Mesenteric fat pad (tissue), 1 donor: ENCODE results near the gene SEZ6L. TPM values are rescaled to one million over a fixed set of nuclear protein-coding genes. Genes with fewer than 3 reads are reported as not detected.
"Not testable (repeated sequence)": the region's sequence is repeated elsewhere in the genome, so short reads cannot be mapped to it uniquely, and the experiment has no call there.

Source experiments
- DNase-seq: peaks from one replicate; pipeline ENCODE4 v3.0.0-alpha.2; 2020; ENCODE audit warnings: low spot score
- total RNA-seq: library from RNA; stranded (reverse); fragmentation: NEBNext Ultra II Directional; extraction: Animal tissue kit (Norgen Biotek cat#: 25700); gene quantifications from one replicate; pipeline ENCODE4 v1.2.1, GENCODE V29; 2021
- donor health status: DM: yes; HTN: yes; CAD: no.

Gene SEZ6L
- total RNA-seq, 1 donor from 2014 or later: not detected

DNA sequence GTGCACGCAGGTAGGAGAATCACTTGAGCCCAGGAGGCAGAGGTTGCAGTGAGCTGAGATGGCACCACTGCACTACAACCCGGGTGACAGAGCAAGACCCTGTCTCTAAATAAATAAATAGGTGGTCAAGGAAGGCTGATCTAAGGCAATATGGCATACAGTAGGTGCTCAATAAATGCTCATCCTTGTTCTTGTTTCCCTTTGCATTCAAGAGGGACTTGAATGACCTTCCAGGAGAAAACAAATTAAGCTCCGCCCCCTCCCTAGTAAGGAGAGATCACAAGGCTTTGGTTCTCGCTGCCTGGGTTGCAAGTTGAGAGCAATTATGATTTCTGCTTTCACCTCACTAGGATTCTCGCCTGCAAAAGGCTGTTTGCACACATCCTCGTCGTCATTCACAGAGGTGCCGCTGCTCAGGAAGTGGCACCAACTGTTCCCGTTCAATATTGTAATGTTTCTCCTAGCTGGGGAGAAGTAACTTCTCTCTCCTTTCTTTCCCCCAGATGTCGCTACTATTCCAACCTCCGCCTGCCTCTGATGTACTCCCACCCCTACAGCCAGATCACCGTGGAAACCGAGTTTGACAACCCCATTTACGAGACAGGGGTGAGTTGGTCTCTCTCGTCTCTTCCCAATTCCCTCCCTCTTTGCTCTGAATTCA is 208.0 kb downstream of the SEZ6L start:
- no peak for DNase-seq

DNA sequence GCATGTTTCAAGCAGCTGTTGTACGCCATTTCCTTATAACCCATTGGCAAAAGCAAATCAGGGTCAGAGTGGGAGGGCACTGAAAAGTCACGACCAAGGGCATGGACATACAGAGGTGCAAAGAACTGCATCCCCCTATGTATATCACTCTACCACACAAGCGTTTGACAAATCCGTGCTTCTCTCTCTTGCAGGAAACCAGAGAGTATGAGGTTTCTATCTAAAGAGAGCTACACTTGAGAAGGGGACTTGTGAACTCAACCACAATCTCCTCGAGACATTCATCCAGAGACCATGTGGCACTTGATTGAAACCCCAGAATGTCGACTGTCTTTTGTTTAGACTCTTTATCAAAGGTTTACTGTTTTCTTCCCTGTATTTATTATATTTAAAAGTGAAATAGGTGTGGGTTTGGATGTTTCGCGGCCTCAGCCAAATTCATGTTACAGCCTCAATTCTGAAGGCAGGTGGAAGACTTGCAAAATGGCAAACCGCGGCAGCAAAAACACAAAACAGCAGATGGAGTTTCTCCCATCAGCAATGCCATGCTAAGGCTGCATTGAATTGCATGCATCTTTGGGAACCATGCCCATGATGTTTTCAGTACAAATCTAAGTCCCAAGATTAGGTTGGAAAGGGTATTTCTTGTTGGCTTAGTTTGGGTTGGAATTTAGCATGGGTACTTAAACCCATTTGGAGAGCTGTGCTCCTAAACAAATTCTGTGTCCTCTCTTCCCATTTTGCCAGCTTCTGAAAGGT is 211.0 kb downstream of the SEZ6L start:
- DNase-seq: no peak

DNA sequence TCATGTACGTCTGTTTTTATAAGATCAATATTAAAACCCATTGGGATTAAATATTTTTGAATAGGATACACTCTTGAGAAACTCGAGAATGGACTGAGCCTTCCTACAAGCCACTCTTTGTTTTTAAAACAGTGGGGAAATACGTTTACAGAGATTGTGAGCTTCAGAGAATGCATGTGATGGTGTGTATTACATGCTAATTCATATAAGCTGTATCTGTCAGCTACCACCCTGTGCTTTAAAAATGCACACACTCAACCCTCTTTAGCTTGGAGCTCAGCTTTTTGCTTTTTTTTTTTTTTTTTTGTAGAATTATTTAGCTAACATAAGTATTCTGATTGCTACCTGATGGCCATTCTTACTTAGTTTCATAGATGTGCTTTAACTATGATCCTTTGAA is 213.5 kb downstream of the SEZ6L start:
- no peak for DNase-seq

DNA sequence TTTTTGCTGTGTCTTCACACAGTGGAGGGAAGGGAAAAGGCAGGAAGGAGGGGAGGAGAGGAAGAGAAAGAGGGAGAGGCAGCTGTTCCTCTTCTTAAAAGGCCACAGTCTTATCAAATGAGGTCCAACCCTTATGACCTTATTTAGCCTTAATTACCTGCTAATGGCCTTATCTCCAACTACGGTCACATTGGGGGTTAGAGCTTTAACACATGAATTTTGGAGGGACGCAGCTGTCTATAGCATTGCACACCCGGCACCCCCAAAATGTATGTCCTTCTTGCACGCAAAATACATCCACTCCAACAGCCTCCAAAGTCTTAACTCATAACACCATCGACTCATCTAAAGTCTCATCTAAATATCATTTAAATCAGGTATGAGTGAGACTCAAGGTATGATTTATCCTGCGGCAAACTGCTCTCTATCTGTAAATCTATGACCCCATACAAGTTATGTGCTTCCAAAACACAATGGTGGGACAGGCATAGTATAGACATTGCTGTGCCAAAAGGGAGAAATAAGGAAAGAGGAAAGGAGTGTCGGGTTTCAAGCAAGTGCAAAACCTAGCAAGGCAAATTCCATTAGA is 214.8 kb downstream of the SEZ6L start:
- no peak for DNase-seq

DNA sequence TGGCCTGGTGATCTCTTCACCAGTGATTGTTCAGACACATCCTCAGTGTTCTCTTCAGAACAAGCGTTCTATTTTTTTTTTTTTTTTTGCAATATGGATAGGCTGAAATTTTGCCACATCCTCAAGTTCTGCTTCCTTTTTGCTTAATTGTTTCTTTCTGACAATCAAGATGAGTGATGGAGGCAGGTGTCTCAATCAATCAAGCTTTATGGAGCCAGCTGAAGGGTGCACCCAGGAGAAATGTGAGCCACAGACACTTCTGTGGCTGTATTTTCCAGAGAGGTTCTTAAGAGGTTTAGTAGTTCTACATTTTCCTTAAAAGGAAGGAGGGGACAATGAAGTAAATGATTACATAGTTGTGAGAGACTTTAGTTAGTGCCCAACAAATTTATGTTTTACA is 215.9 kb downstream of the SEZ6L start:
- DNase-seq: no peak

DNA sequence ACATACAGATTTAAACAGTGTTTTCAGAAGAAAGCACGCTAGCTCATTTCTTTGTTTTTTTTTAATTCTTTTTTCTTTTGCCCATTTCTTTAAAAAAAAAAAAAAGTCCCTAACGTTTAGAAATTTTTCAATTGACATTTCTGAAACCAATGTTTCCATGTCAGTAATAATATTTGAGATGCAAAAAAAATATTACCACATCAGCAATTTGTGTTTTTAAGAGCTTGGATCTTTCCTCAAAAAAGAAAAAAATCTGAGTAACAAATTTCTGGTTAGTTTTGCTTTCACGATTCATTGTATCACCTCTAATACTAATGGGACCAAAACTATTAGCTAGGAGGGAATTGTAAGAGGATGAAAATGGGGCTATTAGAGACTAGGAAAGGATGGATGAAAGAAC is 219.9 kb downstream of the SEZ6L start:
- DNase-seq: no peak

DNA sequence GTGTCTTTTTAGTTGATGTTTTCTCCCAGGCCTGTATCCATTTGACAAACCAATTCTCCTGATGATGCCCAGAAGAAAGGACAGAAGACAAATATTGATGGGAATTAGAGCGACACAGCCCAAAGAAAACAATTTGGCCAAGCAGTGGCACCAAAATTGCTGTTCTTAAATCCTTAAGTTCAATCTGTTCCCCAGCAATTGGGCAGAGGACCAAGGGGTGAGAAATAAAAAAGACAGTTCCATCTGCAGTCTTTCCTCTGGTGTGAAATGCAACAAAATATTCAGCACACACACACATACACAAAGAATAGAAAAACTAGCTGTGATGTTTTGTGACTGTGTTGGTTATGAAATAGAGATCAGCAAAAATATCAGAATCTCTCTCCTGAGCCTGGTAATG is 221.8 kb downstream of the SEZ6L start:
- DNase-seq: no peak

DNA sequence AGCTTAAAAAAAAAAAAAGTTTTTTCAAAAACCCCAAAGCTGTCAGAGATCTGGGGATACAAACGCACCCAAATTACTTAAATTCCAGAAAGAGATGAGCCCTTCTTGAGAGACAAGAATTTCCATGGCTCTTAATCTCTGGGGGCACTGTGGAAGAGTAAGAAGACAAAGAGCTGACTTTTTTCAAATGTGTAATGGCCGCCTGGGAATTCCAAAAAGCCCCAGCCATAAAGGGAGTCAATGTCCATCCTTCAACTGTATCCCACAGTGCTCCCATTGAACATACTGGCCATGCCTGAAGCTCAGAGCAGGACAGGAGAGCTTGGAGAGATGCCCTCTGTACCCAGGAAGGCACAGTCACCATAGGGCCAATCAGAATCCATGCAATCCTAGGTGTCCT is 222.4 kb downstream of the SEZ6L start:
- no peak for DNase-seq

DNA sequence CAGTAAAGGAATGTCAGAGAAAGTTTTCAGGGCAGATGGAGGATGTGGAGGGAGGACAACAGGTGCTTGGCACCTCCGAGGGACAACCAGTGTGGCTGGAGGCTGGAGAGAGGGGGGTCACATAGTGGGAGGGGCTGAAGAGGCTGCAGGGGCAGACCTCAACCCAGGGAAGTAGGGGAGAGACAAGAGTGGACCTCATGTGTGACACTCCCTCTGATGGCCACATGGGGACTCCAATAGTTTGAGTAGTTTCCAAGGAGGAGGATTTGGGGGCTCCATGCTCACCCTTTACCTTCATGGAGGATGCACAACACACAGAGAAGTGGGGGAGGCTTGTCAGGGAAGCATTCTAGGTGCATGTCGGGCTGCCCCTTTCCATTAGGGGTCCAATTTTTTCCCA is 224.7 kb downstream of the SEZ6L start:
- no peak for DNase-seq

DNA sequence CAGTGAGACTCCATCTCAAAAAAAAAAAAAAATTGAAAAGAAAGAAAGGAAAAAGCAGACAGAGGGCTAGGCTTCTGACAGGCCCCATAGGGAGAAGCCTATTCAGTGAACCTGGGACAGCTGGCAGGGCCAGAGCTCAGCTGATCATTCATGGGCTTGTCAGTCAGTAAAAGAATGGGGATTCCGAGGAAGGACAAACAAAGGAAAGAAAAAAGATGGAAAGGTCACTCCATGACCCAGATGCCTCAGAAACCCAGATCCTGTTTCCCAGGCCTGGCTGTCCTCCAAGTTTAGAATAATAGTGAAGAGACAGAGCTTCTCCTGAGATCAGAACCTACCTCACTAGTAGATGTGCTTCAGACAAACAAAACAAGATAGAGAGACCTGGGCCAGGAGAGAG is 225.5 kb downstream of the SEZ6L start:
- DNase-seq: no peak

DNA sequence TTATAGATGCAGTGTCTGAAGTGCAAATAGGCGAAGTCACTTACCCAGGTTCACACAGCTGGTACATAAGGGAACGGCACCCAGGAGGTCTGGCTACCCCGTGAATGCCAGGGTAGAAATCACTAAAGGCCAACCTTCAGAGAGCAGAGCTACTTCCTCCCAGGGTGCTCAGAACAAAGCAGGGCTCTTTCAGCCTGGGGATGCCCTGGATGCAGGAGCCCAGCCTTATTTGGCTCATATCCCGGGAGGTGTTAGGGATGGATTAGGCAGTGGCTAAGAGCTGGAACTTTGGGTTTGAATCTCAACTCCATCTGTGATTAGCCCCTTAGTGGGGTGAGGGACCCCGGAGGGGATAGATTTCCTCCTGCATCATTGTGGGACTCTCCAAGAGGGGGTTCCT is 226.7 kb downstream of the SEZ6L start:
- DNase-seq: no peak

DNA sequence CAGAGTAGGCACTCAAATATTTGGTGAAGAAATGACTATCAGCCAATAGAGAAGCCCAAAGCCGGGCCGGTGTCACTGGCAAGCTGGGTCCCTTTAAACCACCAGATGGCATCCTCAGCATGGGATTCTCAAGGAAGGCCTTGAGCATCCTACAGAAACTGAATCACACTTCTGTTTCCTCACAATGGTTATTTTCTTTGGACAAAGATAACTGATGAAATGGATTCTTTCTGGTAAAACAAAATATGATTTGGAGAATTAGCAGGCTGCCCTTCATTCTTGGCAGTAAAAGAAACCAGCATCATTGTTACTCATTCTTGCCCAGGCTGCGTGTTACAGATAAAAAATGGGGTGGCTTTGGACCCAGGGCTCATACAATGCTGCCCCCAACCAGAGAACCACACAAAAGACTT is 229.5 kb downstream of the SEZ6L start:
- no peak for DNase-seq

DNA sequence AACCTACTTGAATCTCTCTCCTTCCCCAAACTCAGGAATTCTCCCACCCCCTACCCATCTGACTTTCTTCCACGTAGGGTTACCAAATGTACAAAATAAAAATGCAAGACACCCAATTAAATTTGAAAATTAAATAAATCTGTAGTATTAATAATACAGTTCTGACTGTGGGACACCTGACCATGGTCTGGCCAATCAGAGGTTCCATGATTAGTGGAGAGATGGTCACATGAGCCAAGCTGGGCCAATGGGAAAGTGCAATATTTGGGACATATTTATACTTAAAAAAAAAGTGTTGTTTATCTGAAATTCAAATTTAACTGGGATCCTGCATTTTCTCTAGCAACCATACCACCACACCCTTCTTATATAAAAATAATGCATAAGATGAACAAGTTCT is 230.0 kb downstream of the SEZ6L start:
- DNase-seq: no peak

DNA sequence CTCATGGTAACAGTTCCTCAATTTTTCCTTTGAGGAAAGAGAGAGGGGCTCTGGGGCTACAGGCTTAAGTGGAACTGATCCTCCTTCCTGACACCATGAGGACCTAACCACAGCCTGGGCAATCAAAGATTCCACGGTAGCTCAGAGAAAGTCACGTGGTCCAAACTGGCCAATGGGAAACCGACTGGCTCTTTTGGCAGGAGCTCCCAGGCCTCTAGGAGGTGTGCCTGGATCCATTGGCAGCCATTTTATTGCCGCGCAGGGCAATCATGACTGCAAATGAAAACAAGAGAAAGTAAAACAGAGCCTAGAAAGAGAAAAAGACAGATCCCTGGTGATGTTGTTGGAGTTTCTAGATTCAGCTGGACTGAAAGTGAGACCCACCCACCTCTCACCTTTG is 232.5 kb downstream of the SEZ6L start:
- DNase-seq: no peak

DNA sequence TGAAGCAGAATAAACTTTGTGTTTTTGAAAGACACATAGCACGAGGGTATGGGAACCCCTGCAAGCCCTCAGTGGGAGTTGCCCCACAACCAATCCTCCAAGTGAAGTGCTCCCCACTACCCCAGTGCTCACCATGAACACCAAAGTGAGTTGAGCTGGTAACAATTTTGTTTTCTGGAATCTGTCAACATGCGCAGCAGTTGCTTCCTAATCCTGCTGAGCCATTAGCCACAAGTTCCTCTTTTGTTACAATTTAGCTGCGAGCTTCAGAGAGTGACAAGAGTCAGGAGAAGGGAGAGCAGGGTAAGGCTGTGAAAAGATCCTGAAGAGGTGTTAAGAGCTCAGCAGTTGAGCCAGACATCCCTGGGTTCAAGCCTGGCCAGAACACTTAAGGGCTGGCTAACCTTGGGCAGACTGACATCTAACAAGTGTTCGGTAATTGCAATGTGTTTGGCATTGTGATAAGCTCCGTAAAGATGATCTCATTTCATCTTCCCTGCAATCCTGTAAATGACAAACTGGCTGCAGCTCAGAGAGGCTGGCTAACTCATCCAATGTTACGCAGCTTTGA is 235.7 kb downstream of the SEZ6L start:
- no peak for DNase-seq

DNA sequence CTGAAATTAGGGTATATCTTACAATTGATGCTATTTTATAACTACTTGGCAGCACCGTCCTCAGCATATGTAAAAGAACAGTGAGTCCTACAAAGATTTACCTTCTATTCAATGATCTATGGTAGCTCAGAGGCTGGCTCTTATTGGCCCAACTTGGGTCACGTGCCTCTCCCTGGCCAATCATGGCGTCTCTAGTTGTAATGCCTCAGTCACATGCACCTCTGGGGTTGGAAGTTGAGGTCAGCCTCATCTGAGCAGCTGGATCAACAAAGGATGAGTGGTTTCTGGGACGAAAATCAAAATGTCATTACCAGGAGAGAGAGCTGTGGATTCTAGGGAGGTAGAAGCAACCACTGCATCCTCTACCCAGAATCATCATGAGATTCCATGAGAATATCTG is 236.9 kb downstream of the SEZ6L start:
- no peak for DNase-seq

DNA sequence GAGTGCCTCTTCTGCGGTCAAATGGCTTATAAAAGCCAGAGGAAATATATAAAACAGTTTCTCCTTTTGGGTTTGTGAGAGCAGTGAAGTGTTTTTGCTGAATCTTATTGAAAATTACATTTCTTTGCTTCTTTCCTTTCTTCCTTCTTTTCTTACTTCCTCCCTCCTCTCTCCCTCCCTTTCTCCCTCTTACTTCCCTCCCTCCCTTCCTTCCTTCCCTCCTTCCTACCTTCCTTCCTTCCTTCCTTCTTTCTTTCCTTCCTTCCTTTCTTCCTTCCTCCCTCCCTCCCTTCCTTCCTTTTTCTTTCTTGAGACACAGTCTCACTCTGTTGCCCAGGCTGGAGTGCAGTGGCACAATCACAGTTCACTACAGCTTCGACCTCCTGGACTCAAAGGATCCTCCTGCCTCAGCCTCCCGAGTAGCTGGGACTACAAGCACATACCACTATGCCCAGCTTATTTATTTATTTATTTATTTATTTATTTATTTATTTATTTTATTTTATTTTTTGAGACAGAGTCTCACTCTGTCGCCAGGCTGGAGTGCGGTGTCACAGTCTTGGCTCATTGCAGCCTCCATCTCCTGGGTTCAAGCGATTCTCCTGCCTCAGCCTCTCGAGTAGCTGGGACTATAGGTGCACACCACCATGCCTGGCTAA is 239.4 kb downstream of the SEZ6L start:
- not testable (repeated sequence) for DNase-seq

DNA sequence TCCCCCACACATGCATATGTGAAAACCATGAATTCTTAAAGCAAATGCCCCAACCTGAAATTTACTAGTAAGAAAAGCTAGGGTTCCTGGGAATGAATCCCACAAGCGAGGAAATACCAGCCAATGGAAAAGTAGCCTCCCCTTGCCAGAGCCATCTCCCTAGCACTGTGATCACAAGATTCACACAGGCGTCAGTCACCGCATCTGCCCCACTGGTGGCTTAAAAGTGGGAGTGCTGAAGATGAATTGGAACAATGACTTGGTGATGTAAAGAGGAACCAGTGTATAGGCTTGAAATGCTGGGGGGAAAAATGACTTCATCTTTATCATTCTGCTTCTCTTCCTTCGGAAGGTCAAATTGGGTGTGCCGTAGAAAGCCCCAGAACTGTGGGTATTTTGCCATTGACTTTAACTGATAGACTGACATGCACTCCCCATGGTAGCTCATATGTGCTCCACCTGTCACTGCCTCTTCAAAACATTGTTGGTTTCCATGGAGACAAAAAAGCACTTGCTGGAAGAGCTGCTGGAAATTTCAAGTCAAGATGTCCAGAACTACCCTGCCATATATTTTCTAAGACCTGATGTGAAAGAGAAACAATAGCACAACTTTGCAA is 240.6 kb downstream of the SEZ6L start:
- DNase-seq: no peak

DNA sequence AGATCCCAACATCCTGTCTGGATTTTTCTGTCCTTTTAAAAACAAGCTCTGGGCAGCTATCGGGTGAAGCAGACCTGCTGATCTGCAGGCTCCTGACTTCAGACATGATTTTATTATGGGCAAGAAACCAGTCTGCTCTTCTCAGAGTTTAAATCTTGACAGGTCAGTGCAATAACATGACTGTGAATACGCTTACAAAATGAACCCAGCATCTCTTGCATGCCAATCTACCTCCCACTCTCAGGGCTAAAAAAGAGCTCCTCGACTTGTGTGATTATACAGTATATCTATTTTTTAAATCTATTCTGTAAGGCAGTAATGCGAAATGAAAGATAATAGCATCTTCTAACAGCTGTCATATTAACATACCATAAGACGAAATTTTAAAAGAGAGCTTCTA is 241.1 kb downstream of the SEZ6L start:
- DNase-seq: no peak

DNA sequence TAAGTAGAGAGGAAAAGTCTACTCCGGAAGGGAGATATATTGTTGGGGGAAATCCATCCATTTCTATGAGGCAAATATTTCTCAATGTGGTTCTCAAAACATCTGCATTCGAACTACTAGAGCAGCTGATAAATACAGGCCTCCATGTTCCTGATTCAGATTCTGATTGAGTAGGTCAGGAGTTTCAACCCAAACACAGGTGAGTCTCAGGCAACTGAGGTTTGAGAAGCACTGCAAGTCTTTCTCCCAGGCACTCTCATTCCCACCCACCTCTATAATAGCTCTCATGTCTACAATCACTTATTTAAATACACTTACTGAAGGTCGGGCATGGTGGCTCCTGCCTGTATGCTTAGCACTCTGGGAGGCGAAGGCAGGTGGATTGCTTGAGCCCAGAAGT is 245.1 kb downstream of the SEZ6L start:
- DNase-seq: no peak

DNA sequence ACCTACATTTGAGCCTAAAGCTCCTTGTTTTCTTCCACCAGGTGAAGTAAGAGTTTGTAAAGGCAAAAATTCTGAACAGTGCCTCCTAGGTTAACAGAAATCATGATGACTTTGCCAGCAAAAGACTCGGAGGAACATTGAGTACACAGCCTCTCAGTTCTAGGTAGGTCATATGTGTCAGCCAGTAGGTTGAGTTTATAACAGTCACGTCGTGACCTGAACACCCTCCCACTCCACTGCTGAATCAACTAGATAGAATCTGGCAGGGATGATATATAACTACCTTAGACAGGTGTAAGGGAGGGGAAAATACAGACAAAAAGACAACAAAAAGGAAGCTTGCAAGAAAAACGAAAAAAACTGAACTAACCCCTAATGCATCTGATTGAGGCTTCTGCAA is 247.0 kb downstream of the SEZ6L start:
- DNase-seq: no peak
